Stimulated activated CD8-positive, alpha-beta memory T cell treated with anti-CD3 and anti-CD28 coated beads, Interleukin-7, amount 100 ng/mL, for 1 hour (primary cell): ENCODE data around the gene UBB.

Experiments
- DNase-seq, 2 donors: peaks; one replicate each; pipeline ENCODE4 v3.0.0-alpha.2; 2020; ENCODE audit warnings: low read depth in 2 of 2

UBB gene

DNA sequence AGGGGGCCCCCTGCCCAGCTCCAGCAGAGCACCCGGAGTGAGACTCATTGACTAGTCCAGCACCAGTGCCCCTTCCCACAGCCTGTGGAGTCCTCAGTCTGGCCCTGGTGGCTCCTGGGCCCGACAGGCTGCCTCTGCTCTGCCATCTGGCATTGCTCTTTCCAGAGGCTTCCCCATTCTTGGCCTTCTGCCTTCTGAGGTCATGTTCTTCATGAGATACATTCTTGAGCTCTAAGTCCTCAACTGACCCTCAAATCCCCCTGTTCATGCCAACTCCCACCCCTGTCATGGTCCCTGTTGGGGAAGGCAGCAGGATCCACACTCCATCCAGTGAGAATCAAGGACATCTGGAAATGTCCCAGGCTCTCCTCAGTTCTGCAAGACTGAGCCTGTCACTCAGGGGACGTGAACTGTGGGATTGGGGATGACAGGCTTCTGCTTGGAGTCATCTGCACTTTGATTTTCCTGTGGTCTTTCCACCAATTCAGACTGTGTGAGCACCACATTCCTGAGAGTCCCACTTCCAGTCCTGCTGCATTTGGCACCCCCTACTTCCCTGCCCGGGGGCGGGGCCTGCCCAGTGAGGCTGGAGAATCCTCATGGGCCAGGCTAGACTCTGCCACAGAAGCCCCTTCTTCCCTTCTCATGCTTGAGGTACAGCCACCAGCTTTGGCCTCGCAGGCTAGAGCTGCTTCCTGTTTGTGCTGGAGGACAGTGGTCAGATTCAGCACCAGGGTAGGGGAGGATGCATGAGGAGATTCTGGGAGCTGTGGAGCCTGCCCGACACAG, 37.2 kb downstream of the UBB start:
- no peak for DNase-seq

DNA sequence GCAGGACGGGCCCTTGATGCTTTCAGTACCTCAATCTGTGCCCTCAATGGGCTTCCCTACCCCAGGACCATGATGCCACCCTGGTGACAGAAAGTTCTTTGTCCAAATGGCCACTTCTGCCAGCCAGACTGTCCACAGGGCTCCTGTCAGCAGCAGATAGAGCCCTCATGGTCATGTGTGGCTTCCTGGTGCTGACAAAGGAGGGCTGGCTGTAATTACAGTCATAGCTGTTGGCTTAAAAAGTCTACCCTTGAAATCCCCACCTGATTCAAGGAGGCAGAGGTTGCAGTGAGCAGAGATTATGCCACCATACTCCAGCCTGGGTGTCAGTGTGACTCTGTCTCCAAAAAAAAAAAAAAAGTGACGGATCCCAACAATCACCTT, 37.8 kb downstream of the UBB start:
- no peak for DNase-seq

DNA sequence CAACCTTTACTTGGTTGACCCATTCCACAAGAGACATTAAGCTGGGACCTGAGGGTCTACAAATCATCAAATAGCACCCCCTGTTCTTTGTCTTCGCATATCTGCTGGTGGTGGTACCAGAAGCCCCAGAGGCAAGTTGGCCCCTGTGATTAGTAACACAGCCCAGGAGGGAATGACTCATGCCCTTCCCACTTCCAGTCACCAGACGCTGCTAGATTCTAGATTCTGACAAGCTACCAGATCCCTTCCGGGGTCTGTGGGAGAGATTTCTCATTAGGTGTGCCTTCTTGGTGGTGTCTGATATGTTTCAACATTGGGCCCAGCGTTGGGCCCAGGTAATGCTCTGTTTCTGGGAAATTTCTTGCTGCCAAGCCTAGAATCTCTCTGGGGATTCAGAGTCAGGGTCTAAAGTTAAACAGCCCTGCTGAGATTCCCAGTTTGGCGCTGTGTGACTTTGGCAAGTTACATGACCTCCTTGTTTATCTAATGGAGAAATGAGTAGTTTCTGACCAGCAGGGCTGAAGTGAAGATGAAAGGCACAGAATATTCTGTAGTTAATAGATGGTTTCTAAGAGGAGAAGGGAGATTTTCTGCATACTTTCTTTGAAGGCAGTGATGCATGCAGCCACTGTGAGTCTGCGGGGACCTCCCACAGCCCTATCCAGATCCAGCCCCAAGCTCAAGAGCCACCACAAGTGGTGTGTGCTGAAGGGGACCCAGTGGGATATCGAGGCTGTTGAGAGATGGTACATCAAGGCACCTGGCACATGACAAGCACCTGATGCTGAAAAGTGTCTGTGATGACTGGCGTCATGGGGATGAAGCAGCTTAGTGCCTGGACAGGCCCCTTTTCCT, 38.4 kb downstream of the UBB start:
- no peak for DNase-seq

DNA sequence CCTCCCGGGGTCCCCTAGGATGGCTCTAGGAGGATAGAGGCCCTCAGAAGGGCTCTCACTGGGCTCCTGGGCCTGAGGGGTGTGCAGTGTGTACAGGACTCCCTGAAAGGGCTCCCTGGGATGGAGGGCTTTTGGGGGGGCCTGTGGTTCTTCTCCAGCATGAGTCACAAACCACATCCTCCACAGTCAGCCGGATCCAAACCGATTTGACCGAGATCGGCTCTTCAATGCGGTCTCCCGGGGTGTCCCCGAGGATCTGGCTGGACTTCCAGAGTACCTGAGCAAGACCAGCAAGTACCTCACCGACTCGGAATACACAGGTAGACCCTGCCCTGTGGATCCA, 39.0 kb downstream of the UBB start:
- no peak for DNase-seq

DNA sequence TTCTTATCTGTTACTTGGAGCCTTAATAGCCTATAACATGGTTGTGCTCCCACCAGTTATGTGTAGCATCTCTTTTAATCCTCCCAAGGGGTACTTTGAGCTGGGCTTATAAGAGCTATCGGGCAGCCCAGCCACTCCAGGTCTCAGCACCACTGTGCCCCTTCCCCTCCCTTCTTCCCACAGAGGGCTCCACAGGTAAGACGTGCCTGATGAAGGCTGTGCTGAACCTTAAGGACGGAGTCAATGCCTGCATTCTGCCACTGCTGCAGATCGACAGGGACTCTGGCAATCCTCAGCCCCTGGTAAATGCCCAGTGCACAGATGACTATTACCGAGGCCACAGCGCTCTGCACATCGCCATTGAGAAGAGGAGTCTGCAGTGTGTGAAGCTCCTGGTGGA, 41.5 kb downstream of the UBB start:
- no peak for DNase-seq

DNA sequence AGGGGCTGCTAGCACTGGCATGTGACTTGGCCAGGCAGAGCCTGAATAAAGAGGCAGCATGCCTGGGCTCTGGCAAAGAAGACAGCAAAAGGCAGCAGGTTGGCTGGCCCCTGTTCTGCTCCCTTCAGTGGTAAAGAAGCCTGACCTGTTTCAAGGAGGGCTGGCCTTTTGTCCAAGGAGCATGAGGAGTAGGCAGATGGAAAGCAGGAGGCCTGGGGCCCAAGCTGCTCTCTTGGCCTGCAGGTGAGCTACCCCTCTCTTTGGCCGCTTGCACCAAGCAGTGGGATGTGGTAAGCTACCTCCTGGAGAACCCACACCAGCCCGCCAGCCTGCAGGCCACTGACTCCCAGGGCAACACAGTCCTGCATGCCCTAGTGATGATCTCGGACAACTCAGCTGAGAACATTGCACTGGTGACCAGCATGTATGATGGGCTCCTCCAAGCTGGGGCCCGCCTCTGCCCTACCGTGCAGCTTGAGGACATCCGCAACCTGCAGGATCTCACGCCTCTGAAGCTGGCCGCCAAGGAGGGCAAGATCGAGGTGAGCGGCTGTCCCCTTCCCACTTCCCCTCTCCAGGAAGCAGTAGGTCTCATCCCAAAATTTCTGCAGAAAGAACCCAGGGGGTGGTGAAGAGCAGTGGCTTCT, 42.5 kb downstream of the UBB start:
- DNase-seq, result no peak

DNA sequence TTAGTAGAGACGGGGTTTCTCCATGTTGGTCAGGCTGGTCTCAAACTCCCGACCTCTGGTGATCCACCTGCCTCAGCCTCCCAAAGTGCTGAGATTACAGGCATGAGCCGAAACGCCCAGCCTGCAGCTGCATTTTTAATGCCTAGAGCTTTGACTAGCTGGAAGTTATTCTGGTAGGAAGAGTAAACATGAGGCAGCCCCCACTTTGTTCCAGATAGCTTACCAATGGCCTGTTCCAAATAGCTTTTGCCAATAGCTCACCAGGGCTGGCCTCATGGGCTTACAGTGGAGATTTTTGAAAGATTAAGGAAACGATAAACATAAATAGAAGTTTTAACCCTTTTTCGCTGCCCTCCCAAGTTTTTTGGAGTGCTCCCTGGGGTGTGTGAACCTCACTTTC, 44.3 kb downstream of the UBB start:
- no peak for DNase-seq

DNA sequence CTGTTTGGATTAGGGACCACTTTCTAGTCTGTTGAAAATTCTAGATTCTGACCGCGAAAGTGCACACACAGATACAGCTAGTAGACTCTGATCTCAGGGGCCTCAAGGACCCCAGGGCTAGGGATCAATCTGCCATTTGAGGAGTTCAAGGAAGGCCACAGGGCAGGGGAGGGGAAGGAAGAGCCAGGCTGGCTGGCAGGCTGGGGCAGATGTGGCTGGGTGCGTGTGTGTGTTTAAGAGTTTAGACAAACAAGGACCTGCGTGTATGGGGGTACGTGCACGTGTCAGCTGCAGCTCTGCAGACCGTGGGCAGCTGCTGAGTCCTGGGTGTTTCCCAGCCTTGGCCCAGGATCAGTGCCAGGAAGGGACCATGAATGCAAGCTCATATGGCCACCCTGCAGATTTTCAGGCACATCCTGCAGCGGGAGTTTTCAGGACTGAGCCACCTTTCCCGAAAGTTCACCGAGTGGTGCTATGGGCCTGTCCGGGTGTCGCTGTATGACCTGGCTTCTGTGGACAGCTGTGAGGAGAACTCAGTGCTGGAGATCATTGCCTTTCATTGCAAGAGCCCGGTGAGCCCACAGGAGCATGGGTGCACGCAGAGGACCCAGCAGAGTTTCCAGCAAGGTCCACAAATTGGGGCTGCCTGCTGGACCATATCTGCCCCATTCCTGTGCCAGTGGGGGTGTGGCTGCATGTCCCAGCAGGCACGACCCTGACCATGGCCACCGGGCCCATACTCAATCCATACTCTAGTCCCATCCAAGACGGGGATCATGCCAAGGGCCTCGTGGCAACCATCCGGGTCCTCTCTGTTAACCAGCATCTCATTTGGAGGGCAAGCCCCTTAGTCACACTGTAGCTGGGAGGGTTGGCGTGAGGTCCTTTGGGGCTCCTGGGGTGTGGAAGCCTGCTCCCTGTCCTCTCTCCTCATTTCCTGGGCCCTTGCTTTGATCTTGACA, 45.1 kb downstream of the UBB start:
- DNase-seq, result no peak

DNA sequence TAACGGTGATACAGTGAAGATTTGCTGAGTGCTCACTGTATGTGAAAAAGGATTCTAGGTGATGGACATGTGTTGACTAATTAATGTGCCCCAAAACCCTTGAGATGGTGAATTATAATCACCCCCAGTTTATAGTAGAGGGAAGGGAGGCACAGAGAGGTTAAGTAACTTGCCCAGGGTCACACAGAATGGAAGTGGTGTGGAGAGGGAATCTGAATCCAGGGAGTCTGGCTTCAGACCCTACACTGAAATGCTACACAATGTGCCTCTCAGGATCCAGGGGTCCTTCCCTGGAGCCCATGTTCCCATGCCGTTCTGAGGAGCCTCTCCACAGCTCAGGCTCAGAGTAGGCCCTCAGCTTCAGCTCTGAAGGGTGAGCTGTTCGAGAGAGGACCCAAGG, 46.1 kb downstream of the UBB start:
- no peak for DNase-seq

DNA sequence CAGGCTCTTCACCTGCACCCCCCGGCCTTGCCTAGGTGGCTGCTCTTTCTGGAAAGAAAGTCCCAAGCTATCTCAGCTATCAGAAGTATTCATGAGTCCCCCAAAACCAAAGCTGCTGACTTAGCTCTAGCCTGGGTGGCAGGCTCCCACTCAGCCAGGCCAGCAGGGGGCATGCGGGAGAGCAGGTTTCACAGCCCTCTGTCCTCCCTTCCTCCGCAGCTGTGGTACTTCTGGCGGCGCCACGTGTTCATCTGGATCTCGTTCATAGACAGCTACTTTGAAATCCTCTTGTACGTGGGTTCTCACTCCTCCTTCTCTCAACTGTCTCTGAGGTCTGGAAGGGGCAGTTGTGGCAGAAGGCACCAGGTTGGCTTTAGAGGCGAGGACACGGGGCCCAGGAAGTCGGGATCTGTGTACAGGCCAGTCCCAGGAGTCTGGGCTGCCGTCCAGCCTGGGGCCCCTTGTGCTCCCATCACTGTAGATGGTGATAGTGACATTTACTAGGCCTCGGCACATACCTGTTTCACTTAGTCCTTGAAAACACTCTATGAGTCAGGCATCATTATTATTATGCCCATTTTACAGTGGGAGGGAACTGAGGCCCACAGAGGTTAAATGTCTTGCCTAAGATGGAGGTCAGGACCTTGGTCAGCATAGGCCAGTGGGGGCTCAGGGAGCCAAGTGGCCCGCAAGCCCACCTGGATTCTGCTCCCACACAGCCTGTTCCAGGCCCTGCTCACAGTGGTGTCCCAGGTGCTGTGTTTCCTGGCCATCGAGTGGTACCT, 47.4 kb downstream of the UBB start:
- DNase-seq, result no peak

DNA sequence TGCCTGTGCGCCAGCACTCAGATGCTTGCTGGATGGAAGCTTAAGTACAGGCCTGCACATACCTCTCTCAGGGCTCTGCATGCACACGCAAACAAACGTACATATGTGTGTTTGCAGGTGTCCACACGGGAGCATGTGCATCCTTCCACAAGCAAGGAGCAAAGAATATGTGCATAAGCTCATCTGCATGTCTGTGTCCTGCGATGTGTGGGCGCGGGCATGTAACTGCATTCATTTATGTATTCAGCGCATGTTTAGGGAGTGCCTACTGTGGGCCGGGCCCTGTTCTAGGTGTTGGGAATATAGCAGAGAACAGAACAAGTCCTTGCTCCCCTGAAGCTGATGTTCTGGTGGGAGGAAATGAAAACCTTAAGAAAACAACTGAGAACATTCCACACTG, 48.2 kb downstream of the UBB start:
- no peak for DNase-seq

DNA sequence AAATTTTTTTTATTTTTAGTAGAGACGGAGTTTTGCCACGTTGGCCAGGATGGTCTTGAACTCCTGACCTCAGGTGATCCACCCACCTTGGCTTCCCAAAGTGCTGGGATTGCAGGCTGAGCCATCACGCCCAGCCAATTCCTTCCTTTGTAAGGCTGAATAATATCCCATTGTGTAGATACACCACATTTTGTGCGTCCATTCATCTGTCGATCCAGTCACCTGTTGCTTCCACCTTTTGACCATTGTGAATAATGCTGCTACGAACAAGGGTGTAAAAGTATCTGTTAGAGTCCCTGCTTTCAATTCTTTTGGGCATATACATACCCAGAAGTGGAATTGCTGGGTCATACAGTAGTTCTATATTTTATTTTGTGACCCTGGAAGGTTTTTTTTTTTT, 49.8 kb downstream of the UBB start:
- DNase-seq, result no peak

DNA sequence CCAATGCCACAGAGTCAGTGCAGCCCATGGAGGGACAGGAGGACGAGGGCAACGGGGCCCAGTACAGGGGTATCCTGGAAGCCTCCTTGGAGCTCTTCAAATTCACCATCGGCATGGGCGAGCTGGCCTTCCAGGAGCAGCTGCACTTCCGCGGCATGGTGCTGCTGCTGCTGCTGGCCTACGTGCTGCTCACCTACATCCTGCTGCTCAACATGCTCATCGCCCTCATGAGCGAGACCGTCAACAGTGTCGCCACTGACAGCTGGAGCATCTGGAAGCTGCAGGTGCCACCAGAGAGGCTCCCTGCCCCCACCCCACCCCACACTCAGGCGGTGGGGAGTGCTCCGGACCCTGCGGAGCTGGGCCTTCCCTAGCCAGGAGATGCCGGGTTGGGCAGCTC, 51.1 kb downstream of the UBB start:
- no peak for DNase-seq
